GM12872 (cell line): ENCODE results near the gene GPR21.

Source experiments
- TF ChIP-seq, protein P1 (sequence below): IDR thresholded peaks from 3 replicates; pipeline ENCODE4 v1.5.1; 2011; ENCODE audit warnings: low read depth, mild to moderate bottlenecking, low read length, moderate library complexity; ENCODE audit not compliant: insufficient read depth

The GPR21 gene

DNA sequence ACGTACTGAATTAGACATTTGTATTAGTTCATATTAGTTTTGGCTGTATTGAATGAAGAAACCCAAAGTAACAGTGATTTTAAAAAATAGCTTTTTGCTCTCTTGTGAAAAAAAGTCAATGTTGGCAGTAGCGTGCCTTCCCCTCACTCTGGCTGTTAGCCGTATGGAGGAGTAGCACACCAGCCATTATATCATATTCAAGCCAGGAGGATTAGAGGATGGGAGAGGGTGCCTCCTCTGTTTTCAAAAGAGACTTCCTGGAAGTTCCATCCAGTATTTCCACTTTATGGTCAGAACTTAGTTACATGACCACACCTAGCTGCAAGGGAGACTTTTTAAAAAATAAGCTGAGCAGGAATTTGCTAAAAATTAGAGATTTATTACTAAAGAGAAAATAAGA, 41.2 kb downstream of the GPR21 start:
- TF ChIP-seq, protein P1, sequence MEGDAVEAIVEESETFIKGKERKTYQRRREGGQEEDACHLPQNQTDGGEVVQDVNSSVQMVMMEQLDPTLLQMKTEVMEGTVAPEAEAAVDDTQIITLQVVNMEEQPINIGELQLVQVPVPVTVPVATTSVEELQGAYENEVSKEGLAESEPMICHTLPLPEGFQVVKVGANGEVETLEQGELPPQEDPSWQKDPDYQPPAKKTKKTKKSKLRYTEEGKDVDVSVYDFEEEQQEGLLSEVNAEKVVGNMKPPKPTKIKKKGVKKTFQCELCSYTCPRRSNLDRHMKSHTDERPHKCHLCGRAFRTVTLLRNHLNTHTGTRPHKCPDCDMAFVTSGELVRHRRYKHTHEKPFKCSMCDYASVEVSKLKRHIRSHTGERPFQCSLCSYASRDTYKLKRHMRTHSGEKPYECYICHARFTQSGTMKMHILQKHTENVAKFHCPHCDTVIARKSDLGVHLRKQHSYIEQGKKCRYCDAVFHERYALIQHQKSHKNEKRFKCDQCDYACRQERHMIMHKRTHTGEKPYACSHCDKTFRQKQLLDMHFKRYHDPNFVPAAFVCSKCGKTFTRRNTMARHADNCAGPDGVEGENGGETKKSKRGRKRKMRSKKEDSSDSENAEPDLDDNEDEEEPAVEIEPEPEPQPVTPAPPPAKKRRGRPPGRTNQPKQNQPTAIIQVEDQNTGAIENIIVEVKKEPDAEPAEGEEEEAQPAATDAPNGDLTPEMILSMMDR, result no peak

DNA sequence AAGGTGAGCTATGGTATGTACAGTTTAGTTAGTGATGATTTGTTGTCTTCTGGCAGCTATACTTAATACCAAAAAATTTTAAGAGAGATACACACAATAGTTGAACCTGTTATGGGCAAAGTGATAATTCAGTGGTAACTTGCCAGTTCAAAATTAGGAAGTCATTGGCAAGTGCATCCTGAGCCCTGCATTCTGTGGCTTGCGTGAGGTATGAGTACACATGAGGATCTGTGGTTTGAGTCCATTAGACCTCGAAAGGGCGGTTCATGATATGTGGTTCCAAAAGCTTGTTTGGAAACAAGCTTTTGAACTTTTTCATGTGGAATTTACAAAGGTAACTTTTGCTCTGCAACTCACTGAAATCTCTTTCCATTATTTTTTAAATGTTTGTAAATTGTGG, 47.0 kb downstream of the GPR21 start:
- TF ChIP-seq, protein P1, result no peak

DNA sequence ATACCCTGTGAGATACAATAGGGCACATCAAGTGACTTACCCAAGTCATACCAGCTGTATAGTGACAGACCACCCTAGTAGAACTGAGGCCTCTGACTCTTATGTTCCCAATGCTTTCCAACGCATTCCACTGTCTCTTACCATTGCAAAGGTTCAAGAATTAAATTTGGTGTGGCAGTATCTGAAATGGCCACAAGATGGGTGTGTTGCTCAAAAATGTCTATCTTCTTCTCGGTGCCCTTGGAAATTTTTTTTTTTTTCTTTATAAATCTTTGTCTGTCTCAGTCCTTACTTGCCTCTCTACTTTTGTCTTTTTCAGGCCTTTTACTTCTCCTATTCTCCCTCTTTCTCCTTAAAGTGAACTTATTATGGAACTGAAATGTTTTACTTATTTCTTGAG, 48.4 kb downstream of the GPR21 start:
- TF ChIP-seq, protein P1, result peak; percentile 63

DNA sequence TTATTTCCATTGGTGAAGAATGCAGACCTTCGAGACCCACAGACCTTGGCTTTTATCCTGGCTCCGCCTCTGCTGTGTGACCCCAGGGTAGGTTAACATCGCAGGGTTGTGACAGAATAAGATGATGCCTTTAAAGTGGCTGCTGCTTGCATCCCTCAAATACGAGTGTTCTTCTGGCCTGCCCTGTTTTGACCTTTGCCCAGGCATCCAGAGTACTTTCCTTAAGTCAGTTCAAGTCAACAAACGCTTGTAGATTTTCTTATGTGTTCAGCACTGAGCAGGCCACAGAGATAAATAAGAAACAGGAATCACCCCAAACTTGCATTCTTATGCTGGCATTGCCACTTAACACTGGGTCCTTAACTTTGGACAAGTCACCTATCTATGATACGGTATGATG, 50.2 kb downstream of the GPR21 start:
- TF ChIP-seq, protein P1, result no peak

DNA sequence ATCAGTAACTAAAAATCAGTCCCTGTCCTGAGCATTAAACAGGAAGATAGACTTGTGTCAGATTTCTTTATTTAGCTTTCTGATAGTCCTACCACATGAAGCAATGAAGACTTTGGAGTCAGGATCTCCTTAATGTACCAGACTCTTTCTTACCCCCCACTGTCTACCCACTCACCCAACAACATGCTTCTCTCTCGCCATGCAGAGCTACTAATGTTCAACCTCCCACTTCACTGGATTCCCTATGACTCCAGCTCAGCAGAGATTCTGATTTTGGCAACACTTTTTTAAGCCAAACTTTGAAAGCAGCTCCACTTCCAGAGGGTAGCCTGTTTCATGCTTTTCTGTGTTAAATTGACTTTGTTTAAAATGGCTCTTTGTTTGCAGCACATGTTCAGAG, 50.8 kb downstream of the GPR21 start:
- TF ChIP-seq, protein P1, result no peak
